ENCODE measurements around the gene SLC34A3. TPM values are rescaled to one million over a fixed set of nuclear protein-coding genes. Genes with fewer than 3 reads are reported as not detected.

The SLC34A3 gene
- total RNA-seq, 1 experiment from 2014 or later: 0.13 TPM

- Mint-ChIP-seq H3K9me3 (no peaks in the 10 kb centered on the region), H3K4me1 (peaks cover 25% of the 10 kb centered on the region), H3K36me3 (no peaks in the 10 kb centered on the region; the same call in 1 of the 2 replicates), H3K27me3 (ENCODE audit: low read depth) (no peaks in the 10 kb centered on the region), H3K4me3 (peak overlapping the region; percentile 55), H3K27ac (no peak overlapping the region)
- DNase-seq (ENCODE audit: low spot score) (no peak), ATAC-seq (no peak)
- TF ChIP-seq GRHL2 (CRISPR knock-in tag; IDR thresholded peaks at IDR 0.05; ENCODE audit: insufficient replicate concordance, severe bottlenecking) (no peak), CREM (CRISPR knock-in tag; IDR thresholded peaks at IDR 0.05) (no peak), MYBL2 (CRISPR knock-in tag; IDR thresholded peaks at IDR 0.05) (no peak), JUN (CRISPR knock-in tag; IDR thresholded peaks at IDR 0.05) (no peak)
- TF ChIP-seq, protein P1, sequence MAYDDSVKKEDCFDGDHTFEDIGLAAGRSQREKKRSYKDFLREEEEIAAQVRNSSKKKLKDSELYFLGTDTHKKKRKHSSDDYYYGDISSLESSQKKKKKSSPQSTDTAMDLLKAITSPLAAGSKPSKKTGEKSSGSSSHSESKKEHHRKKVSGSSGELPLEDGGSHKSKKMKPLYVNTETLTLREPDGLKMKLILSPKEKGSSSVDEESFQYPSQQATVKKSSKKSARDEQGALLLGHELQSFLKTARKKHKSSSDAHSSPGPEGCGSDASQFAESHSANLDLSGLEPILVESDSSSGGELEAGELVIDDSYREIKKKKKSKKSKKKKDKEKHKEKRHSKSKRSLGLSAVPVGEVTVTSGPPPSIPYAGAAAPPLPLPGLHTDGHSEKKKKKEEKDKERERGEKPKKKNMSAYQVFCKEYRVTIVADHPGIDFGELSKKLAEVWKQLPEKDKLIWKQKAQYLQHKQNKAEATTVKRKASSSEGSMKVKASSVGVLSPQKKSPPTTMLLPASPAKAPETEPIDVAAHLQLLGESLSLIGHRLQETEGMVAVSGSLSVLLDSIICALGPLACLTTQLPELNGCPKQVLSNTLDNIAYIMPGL (CRISPR knock-in tag; IDR thresholded peaks at IDR 0.05): no peak
- POLR2A ChIA-PET: interaction anchor here (1.2 to 2.3 kb wide), 2 partner anchors 10 to 19 kb away, joined by 3 to 13 read pairs; partner anchors contain the start of genes TMEM210 and TPRN
- CTCF ChIA-PET: interaction anchor here (0.9 to 3.2 kb wide), 8 partner anchors 14 to 189 kb away, joined by 3 to 24 read pairs (median 6); partner anchors contain the start of gene RNF224
Measured at GRCh38 chr9:137191245-137191644, 39.5 kb upstream of the SLC34A3 start.

- POLR2A ChIA-PET: interaction anchor here (1.1 to 2.3 kb wide), 3 partner anchors 9 to 25 kb away, joined by 3 to 13 read pairs (median 5); partner anchors contain the start of genes TMEM210 and TPRN
- H3K4me3 Mint-ChIP-seq: no peak overlapping the region
Measured at GRCh38 chr9:137191691-137192447, 38.8 kb upstream of the SLC34A3 start.

DNA sequence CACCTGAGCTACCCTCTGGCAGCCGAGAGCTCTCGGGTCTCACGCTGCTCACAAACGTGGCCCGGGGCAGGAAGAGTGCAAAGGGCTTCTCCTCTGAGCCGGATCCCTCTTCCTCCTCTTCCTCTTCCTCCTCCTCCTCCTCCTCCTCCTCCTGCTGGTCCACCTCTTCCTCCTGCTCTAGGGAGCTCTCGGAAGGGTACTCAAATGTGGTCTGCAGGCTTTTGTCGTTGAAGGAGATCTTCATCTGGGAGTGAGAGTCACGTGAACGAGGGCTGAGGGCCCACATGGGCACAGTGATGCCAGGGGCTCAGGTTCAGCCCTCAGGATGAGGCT, 38.3 kb upstream of the SLC34A3 start:
- H3K27ac Mint-ChIP-seq: no peak overlapping the region
- no peak overlapping the region for H3K4me3 Mint-ChIP-seq
- no peaks in the 10 kb centered on the region for H3K9me3 Mint-ChIP-seq
- no peak for ATAC-seq
- no peaks in the 10 kb centered on the region; the same call in 1 of the 2 replicates for H3K36me3 Mint-ChIP-seq
- H3K4me1 Mint-ChIP-seq: peaks cover 16% of the 10 kb centered on the region
- no peaks in the 10 kb centered on the region for H3K27me3 Mint-ChIP-seq (ENCODE audit: low read depth)
- ChIA-PET POLR2A (interaction anchor here (1.1 to 1.2 kb wide), 2 partner anchors 20 to 25 kb away, joined by 3 to 5 read pairs; partner anchors contain the start of gene TMEM210), CTCF (interaction anchor here (0.7 to 1.6 kb wide), 6 partner anchors 15 to 191 kb away, joined by 3 to 8 read pairs (median 4); no protein-coding TSS in a partner anchor)
- DNase-seq (ENCODE audit: low spot score): no peak
- TF ChIP-seq SMAD4 (CRISPR knock-in tag; IDR thresholded peaks at IDR 0.05) (no peak), GTF2I (CRISPR knock-in tag; conservative IDR thresholded peaks at IDR 0.05) (no peak), TCF7 (CRISPR knock-in tag; IDR thresholded peaks at IDR 0.05; ENCODE audit: low read depth) (no peak), ERG (CRISPR knock-in tag; IDR thresholded peaks at IDR 0.05) (no peak), ELF4 (CRISPR knock-in tag; IDR thresholded peaks at IDR 0.05; ENCODE audit: low read depth) (no peak), CDX4 (CRISPR knock-in tag; IDR thresholded peaks at IDR 0.05; ENCODE audit: borderline replicate concordance) (no peak), GRHL2 (CRISPR knock-in tag; IDR thresholded peaks at IDR 0.05; ENCODE audit: insufficient replicate concordance, severe bottlenecking) (no peak), CREM (CRISPR knock-in tag; IDR thresholded peaks at IDR 0.05) (no peak), ZNF416 (CRISPR knock-in tag; IDR thresholded peaks at IDR 0.05) (no peak), ZMAT4 (CRISPR knock-in tag; IDR thresholded peaks at IDR 0.05) (no peak), ATF1 (CRISPR knock-in tag; IDR thresholded peaks at IDR 0.05) (no peak), FOXP1 (CRISPR knock-in tag; IDR thresholded peaks at IDR 0.05; ENCODE audit: borderline replicate concordance) (no peak)

More at GRCh38 chr9:137191691-137192447, 38.8 kb upstream of the SLC34A3 start:
- ATAC-seq (no peak), DNase-seq (ENCODE audit: low spot score) (no peak)
- Mint-ChIP-seq H3K27ac (no peak overlapping the region), H3K4me1 (peaks cover 22% of the 10 kb centered on the region), H3K36me3 (no peaks in the 10 kb centered on the region; the same call in 1 of the 2 replicates), H3K9me3 (no peaks in the 10 kb centered on the region), H3K27me3 (ENCODE audit: low read depth) (no peaks in the 10 kb centered on the region)
- no peak for TF ChIP-seq SOX15 (CRISPR knock-in tag; IDR thresholded peaks at IDR 0.05)
- CTCF ChIA-PET: interaction anchor here (1.2 to 1.6 kb wide), 5 partner anchors 15 to 190 kb away, joined by 3 to 8 read pairs (median 5); no protein-coding TSS in a partner anchor

Measured in WTC11 (cell line).